GM23338 (cell line): ENCODE data around the gene ROR1. TPM values are rescaled to one million over a fixed set of nuclear protein-coding genes. Genes with fewer than 3 reads are reported as not detected.

Experiments
- ATAC-seq: fragments of 200-7000 bp; cut with Tn5 transposase; 3 replicates; pipeline ENCODE4 v1.9.1; 2020
- DNase-seq: peaks from one replicate; pipeline ENCODE4 v3.0.0-alpha.2; 2015; ENCODE audit warnings: low spot score
- H2AFZ ChIP-seq: fragments of 200-600 bp; sonication (generic); 2 replicates; pipeline ENCODE4 v1.8.0; 2016; ENCODE audit warnings: antibody characterized with exemption, mild to moderate bottlenecking, moderate library complexity
- H3F3A ChIP-seq: fragments of 200-600 bp; sonication (generic); replicated peaks from 2 replicates; pipeline ENCODE4 v1.8.0; 2017; ENCODE audit warnings: antibody characterized with exemption, mixed run types, low read depth
- H3K27ac ChIP-seq: fragments of 200-600 bp; sonication (generic); 2 replicates; pipeline ENCODE4 v1.6.1; 2016; ENCODE audit warnings: low read depth
- H3K27me3 ChIP-seq: fragments of 200-600 bp; sonication (generic); 2 replicates; pipeline ENCODE4 v1.8.0; 2016; ENCODE audit warnings: mild to moderate bottlenecking, mixed run types, moderate library complexity; ENCODE audit not compliant: insufficient read depth
- H3K36me3 ChIP-seq: fragments of 200-600 bp; sonication (generic); 2 replicates; pipeline ENCODE4 v1.8.0; 2016; ENCODE audit warnings: mild to moderate bottlenecking; ENCODE audit not compliant: insufficient read depth
- H3K4me1 ChIP-seq: fragments of 200-600 bp; sonication (generic); 2 replicates; pipeline ENCODE4 v1.8.0; 2016; ENCODE audit warnings: mild to moderate bottlenecking, moderate library complexity; ENCODE audit not compliant: insufficient read depth
- H3K4me2 ChIP-seq: fragments of 200-600 bp; sonication (generic); 2 replicates; pipeline ENCODE4 v1.7.1; 2017; ENCODE audit warnings: mixed run types
- H3K4me3 ChIP-seq: fragments of 200-600 bp; sonication (generic); 2 replicates; pipeline ENCODE4 v1.6.1; 2016; ENCODE audit warnings: mixed run types
- H3K79me2 ChIP-seq: fragments of 200-600 bp; sonication (generic); replicated peaks from 2 replicates; pipeline ENCODE4 v1.8.0; 2017; ENCODE audit warnings: mild to moderate bottlenecking; ENCODE audit not compliant: insufficient read depth
- H3K9me2 ChIP-seq: fragments of 200-600 bp; sonication (generic); 2 replicates; pipeline ENCODE4 v1.8.0; 2017; ENCODE audit not compliant: insufficient read depth
- H4K20me1 ChIP-seq: fragments of 200-600 bp; sonication (generic); replicated peaks from 2 replicates; pipeline ENCODE4 v1.8.0; 2017; ENCODE audit warnings: mild to moderate bottlenecking; ENCODE audit not compliant: insufficient read depth
- H3K27ac Mint-ChIP-seq: 2 replicates; pipeline ENCODE4 v1.8.0; 2020; ENCODE audit warnings: inconsistent platforms, mild to moderate bottlenecking, moderate library complexity, mixed read lengths
- H3K27me3 Mint-ChIP-seq: 3 replicates; pipeline ENCODE4 v1.8.0; 2022; ENCODE audit warnings: low read depth, mild to moderate bottlenecking, moderate library complexity, mixed read lengths, inconsistent platforms; ENCODE audit not compliant: insufficient read depth, poor library complexity
- H3K36me3 Mint-ChIP-seq: 3 replicates; pipeline ENCODE4 v1.8.0; 2021; ENCODE audit warnings: low read depth, mild to moderate bottlenecking, inconsistent platforms, moderate library complexity, mixed read lengths
- H3K4me1 Mint-ChIP-seq: 3 replicates; pipeline ENCODE4 v1.8.0; 2020; ENCODE audit warnings: mild to moderate bottlenecking, inconsistent platforms, mixed read lengths
- H3K4me3 Mint-ChIP-seq: 3 replicates; pipeline ENCODE4 v1.8.0; 2021; ENCODE audit warnings: moderate library complexity, mild to moderate bottlenecking, inconsistent platforms, mixed read lengths
- H3K9me3 Mint-ChIP-seq: 3 replicates; pipeline ENCODE4 v1.8.0; 2020; ENCODE audit warnings: moderate library complexity, mild to moderate bottlenecking, inconsistent platforms, mixed read lengths
- CTCF ChIP-seq, 2 experiments: fragments of 200-600 bp in 1 of 2; sonication (generic) in 1 of 2; conservative IDR thresholded peaks; 2 replicates each; pipeline versions ENCODE4 v1.5.1 to v1.6.1; 2016 to 2017; ENCODE audit warnings: antibody characterized with exemption in 2 of 2, low read depth in 2 of 2, mild to moderate bottlenecking in 2 of 2, moderate library complexity in 1 of 2
- ETS1 ChIP-seq: IDR thresholded peaks from 2 replicates; pipeline ENCODE4 v1.6.1; 2016; ENCODE audit warnings: antibody characterized with exemption
- EZH2 ChIP-seq: fragments of 200-600 bp; sonication (generic); IDR thresholded peaks from one replicate; pipeline ENCODE4 v1.8.0; 2017; ENCODE audit warnings: antibody characterized with exemption, mild to moderate bottlenecking, low read depth; ENCODE audit not compliant: unreplicated experiment
- EZH2phosphoT487 ChIP-seq: fragments of 200-600 bp; sonication (generic); IDR thresholded peaks from one replicate; pipeline ENCODE4 v1.8.1; 2018; ENCODE audit warnings: antibody characterized with exemption; ENCODE audit not compliant: unreplicated experiment
- JUNB ChIP-seq: IDR thresholded peaks from one replicate; pipeline ENCODE4 v1.6.1; 2016; ENCODE audit warnings: antibody characterized with exemption; ENCODE audit not compliant: unreplicated experiment
- NANOG ChIP-seq: IDR thresholded peaks from 2 replicates; pipeline ENCODE4 v1.6.1; 2016; ENCODE audit warnings: antibody characterized with exemption, borderline replicate concordance
- POLR2AphosphoS5 ChIP-seq: IDR thresholded peaks from 2 replicates; pipeline ENCODE4 v1.6.1; 2016; ENCODE audit warnings: antibody characterized with exemption, low read depth
- ZNF114 ChIP-seq: fragments of 250-450 bp; sonication (Bioruptor Pico); IDR thresholded peaks from 2 replicates; pipeline ENCODE4 v1.5.0; 2020; ENCODE audit warnings: mild to moderate bottlenecking, moderate library complexity
- ZNF331 ChIP-seq: fragments of 250-450 bp; sonication (Bioruptor Pico); IDR thresholded peaks from 2 replicates; pipeline ENCODE4 v1.5.0; 2020; ENCODE audit warnings: low read depth, mild to moderate bottlenecking, moderate library complexity
- ZNF462 ChIP-seq: fragments of 250-450 bp; sonication (Bioruptor Pico); IDR thresholded peaks from 2 replicates; pipeline ENCODE4 v1.5.0; 2020; ENCODE audit warnings: mild to moderate bottlenecking, moderate library complexity
- polyA plus RNA-seq: library from polyadenylated mRNA; unstranded; fragments of >200 nt; fragmentation: Nextera tagmentation; extraction: Ambion mirVana; gene quantifications from 2 replicates; pipeline ENCODE4 v1.2.1, GENCODE V29; 2016
- total RNA-seq: library from RNA; depleted of rRNA; stranded (reverse); fragments of >200 nt; shearing (Covaris generic); gene quantifications from 2 replicates; pipeline ENCODE4 v1.2.3, GENCODE V29; 2014

Gene ROR1
- total and polyA plus RNA-seq, 2 experiments from 2014 or later = 59.7 to 96.0 TPM

- no peak for ATAC-seq
- H3K27me3 ChIP-seq = peaks cover 13% of the 10 kb centered on the region
- H3K4me3 ChIP-seq = no peak overlapping the region
- H2AFZ ChIP-seq = no peak overlapping the region
- no peak overlapping the region for H3K27ac Mint-ChIP-seq
- H3F3A ChIP-seq = no peaks in the 10 kb centered on the region
- peaks cover 40% of the 10 kb centered on the region for H4K20me1 ChIP-seq
- H3K4me1 ChIP-seq = peaks cover 16% of the 10 kb centered on the region
- H3K36me3 Mint-ChIP-seq = peaks cover 25% of the 10 kb centered on the region
- H3K9me3 Mint-ChIP-seq = no peaks in the 10 kb centered on the region; the same call in 2 of the 3 replicates
- no peak for DNase-seq
- TF ChIP-seq CTCF (conservative IDR thresholded peaks at IDR 0.05; ENCODE audit: low read depth in 2 of 2) = no peak
- no peak for TF ChIP-seq POLR2AphosphoS5
- no peak for TF ChIP-seq NANOG
- no peak for TF ChIP-seq EZH2
- no peak for TF ChIP-seq JUNB
- no peak for TF ChIP-seq ZNF462
- no peak for TF ChIP-seq ZNF114 (CRISPR knock-in tag)
- no peak for TF ChIP-seq EZH2phosphoT487
- TF ChIP-seq ETS1 = no peak
- TF ChIP-seq ZNF331 (CRISPR knock-in tag) = no peak
- no peak overlapping the region for H3K27ac ChIP-seq
- H3K4me1 Mint-ChIP-seq = peaks cover 30% of the 10 kb centered on the region
- peaks cover 2% of the 10 kb centered on the region for H3K27me3 Mint-ChIP-seq
- H3K79me2 ChIP-seq = peaks cover 13% of the 10 kb centered on the region
- H3K4me2 ChIP-seq = no peak overlapping the region
- H3K9me2 ChIP-seq = peaks cover 3% of the 10 kb centered on the region; the same call in 1 of the 2 replicates
- H3K4me3 Mint-ChIP-seq = no peak overlapping the region
- no peaks in the 10 kb centered on the region for H3K36me3 ChIP-seq
Observed at GRCh38 chr1:64062529-64062928, 288.7 kb downstream of the ROR1 start.
